Hepatocyte (in vitro differentiated cells): ENCODE measurements around the gene TEC.

ENCODE experiments used
- CTCF ChIP-seq: fragments of 200-600 bp; sonication (generic); IDR thresholded peaks from 2 replicates; pipeline ENCODE4 v1.5.1; 2016; ENCODE audit warnings: antibody characterized with exemption, mild to moderate bottlenecking; ENCODE audit not compliant: poor library complexity
- EZH2 ChIP-seq: fragments of 200-600 bp; sonication (generic); IDR thresholded peaks from 2 replicates; pipeline ENCODE4 v1.6.1; 2016; ENCODE audit warnings: antibody characterized with exemption, mild to moderate bottlenecking, borderline replicate concordance
- EZH2phosphoT487 ChIP-seq: fragments of 200-600 bp; sonication (generic); IDR thresholded peaks from one replicate; pipeline ENCODE4 v1.6.1; 2018; ENCODE audit warnings: antibody characterized with exemption, mild to moderate bottlenecking, low read depth, moderate library complexity; ENCODE audit not compliant: unreplicated experiment, severe bottlenecking

- TF ChIP-seq CTCF = no peak
- no peak for TF ChIP-seq EZH2
- TF ChIP-seq EZH2phosphoT487 = no peak
These were observed 155.2 kb downstream of the TEC start for GRCh38 chr4:48114412-48114811.
